Calu3 (cell line): Measurements from ENCODE around the gene SSX2IP. TPM values are rescaled to one million over a fixed set of nuclear protein-coding genes. Genes with fewer than 3 reads are reported as not detected.

ENCODE experiments used
- BruUV-seq: library from RNA; stranded (reverse); fragments of 400-500 nt; replicated peaks from 2 replicates; lab custom pipeline; 2021; lab: Mats Ljungman, UMichigan
- CTCF ChIA-PET: fragments of 300-600 bp; sonication (Branson Sonifier 250); formaldehyde crosslinking; loops from one replicate; lab custom pipeline; 2022; ENCODE audit warnings: antibody characterized with exemption; lab: Charles Lee
- DNase-seq: peaks from one replicate; pipeline ENCODE4 v3.0.0; 2022
- H3K27ac Mint-ChIP-seq: one replicate; pipeline ENCODE4 v1.8.0; 2022; ENCODE audit warnings: mixed read lengths; ENCODE audit not compliant: unreplicated experiment
- H3K27me3 Mint-ChIP-seq: one replicate; pipeline ENCODE4 v1.8.0; 2022; ENCODE audit warnings: mixed read lengths; ENCODE audit not compliant: unreplicated experiment
- H3K36me3 Mint-ChIP-seq: one replicate; pipeline ENCODE4 v1.8.0; 2022; ENCODE audit warnings: mild to moderate bottlenecking, moderate library complexity, mixed read lengths; ENCODE audit not compliant: insufficient read depth, unreplicated experiment
- H3K4me1 Mint-ChIP-seq: one replicate; pipeline ENCODE4 v1.8.0; 2022; ENCODE audit warnings: mild to moderate bottlenecking, low read depth, mixed read lengths; ENCODE audit not compliant: unreplicated experiment
- H3K4me3 Mint-ChIP-seq: one replicate; pipeline ENCODE4 v1.8.0; 2022; ENCODE audit warnings: mild to moderate bottlenecking, low read depth, moderate library complexity, mixed read lengths; ENCODE audit not compliant: unreplicated experiment
- H3K9me3 Mint-ChIP-seq: one replicate; pipeline ENCODE4 v1.8.0; 2022; ENCODE audit warnings: low read depth, mixed read lengths; ENCODE audit not compliant: unreplicated experiment
- intact Hi-C: fragments of 100-400 bp; cut with micrococcal nuclease; formaldehyde crosslinking; loops from one replicate; pipeline ENCODE4 v1.10.0; 2022; ENCODE audit not compliant: unreplicated experiment
- total RNA-seq: library from RNA; stranded (reverse); gene quantifications from 2 replicates; pipeline ENCODE4 v1.2.3, GENCODE V29; 2022
- TF ChIP-seq, protein P1 (sequence below): fragments of 200-600 bp; IDR thresholded peaks from one replicate; pipeline ENCODE4 v1.8.0; 2022; ENCODE audit warnings: antibody characterized with exemption; ENCODE audit not compliant: unreplicated experiment

Gene SSX2IP
- total RNA-seq, 1 experiment from 2014 or later, result 28.0 TPM

- CTCF ChIA-PET, result no interaction called here
- Mint-ChIP-seq H3K27me3 (no peaks in the 10 kb centered on the region), H3K27ac (no peak overlapping the region), H3K36me3 (no peaks in the 10 kb centered on the region), H3K9me3 (no peaks in the 10 kb centered on the region), H3K4me3 (no peak overlapping the region), H3K4me1 (peaks cover 33% of the 10 kb centered on the region)
- intact Hi-C loops, result loop anchor here (5.0 kb wide), 1 partner anchor 34 kb away; no protein-coding TSS in a partner anchor
- BruUV-seq, result no TSS peak
- TF ChIP-seq, protein P1, sequence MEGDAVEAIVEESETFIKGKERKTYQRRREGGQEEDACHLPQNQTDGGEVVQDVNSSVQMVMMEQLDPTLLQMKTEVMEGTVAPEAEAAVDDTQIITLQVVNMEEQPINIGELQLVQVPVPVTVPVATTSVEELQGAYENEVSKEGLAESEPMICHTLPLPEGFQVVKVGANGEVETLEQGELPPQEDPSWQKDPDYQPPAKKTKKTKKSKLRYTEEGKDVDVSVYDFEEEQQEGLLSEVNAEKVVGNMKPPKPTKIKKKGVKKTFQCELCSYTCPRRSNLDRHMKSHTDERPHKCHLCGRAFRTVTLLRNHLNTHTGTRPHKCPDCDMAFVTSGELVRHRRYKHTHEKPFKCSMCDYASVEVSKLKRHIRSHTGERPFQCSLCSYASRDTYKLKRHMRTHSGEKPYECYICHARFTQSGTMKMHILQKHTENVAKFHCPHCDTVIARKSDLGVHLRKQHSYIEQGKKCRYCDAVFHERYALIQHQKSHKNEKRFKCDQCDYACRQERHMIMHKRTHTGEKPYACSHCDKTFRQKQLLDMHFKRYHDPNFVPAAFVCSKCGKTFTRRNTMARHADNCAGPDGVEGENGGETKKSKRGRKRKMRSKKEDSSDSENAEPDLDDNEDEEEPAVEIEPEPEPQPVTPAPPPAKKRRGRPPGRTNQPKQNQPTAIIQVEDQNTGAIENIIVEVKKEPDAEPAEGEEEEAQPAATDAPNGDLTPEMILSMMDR, result no peak
- DNase-seq, result no peak
Observed at GRCh38 chr1:84721152-84721551, 30.9 kb upstream of the SSX2IP start.

- H3K9me3 Mint-ChIP-seq, result no peaks in the 10 kb centered on the region
- DNase-seq, result no peak
- peaks cover 33% of the 10 kb centered on the region for H3K4me1 Mint-ChIP-seq
- BruUV-seq, result no TSS peak
- peak overlapping the region; percentile 37 for H3K27ac Mint-ChIP-seq
- intact Hi-C loops, result loop anchor here (5.0 kb wide), 1 partner anchor 33 kb away; no protein-coding TSS in a partner anchor
- H3K27me3 Mint-ChIP-seq, result no peaks in the 10 kb centered on the region
- no peak overlapping the region for H3K4me3 Mint-ChIP-seq
- CTCF ChIA-PET, result no interaction called here
- H3K36me3 Mint-ChIP-seq, result no peaks in the 10 kb centered on the region
- TF ChIP-seq, protein P1, result no peak
Observed at GRCh38 chr1:84720221-84720780, 30.0 kb upstream of the SSX2IP start.

GRCh38 chr1:84719543-84720217, 29.4 kb upstream of the SSX2IP start:
- no peak for DNase-seq
- intact Hi-C loops, result loop anchor here (5.0 kb wide), 1 partner anchor 32 kb away; no protein-coding TSS in a partner anchor
- Mint-ChIP-seq H3K36me3 (no peaks in the 10 kb centered on the region), H3K9me3 (no peaks in the 10 kb centered on the region), H3K27ac (peak overlapping the region; percentile 37), H3K4me3 (no peak overlapping the region), H3K27me3 (no peaks in the 10 kb centered on the region), H3K4me1 (peaks cover 33% of the 10 kb centered on the region)
- CTCF ChIA-PET, result no interaction called here
- BruUV-seq, result no TSS peak
- TF ChIP-seq, protein P1, result no peak

- BruUV-seq, result no TSS peak
- Mint-ChIP-seq H3K9me3 (no peaks in the 10 kb centered on the region), H3K27ac (no peak overlapping the region), H3K4me1 (peaks cover 16% of the 10 kb centered on the region), H3K36me3 (no peaks in the 10 kb centered on the region), H3K27me3 (no peaks in the 10 kb centered on the region), H3K4me3 (no peak overlapping the region)
- TF ChIP-seq, protein P1, result no peak
- no peak for DNase-seq
- intact Hi-C loops, result no loop called here
- CTCF ChIA-PET, result no interaction called here
Observed at GRCh38 chr1:84715342-84716019, 25.2 kb upstream of the SSX2IP start.
